ENCODE results near the gene CSF2. TPM values are rescaled to one million over a fixed set of nuclear protein-coding genes. Genes with fewer than 3 reads are reported as not detected.
A peak's percentile ranks its signal among the peaks of the same experiment; 100 is the strongest.

CSF2 gene
- total RNA-seq (not detected), polyA plus RNA-seq (not detected)

DNA sequence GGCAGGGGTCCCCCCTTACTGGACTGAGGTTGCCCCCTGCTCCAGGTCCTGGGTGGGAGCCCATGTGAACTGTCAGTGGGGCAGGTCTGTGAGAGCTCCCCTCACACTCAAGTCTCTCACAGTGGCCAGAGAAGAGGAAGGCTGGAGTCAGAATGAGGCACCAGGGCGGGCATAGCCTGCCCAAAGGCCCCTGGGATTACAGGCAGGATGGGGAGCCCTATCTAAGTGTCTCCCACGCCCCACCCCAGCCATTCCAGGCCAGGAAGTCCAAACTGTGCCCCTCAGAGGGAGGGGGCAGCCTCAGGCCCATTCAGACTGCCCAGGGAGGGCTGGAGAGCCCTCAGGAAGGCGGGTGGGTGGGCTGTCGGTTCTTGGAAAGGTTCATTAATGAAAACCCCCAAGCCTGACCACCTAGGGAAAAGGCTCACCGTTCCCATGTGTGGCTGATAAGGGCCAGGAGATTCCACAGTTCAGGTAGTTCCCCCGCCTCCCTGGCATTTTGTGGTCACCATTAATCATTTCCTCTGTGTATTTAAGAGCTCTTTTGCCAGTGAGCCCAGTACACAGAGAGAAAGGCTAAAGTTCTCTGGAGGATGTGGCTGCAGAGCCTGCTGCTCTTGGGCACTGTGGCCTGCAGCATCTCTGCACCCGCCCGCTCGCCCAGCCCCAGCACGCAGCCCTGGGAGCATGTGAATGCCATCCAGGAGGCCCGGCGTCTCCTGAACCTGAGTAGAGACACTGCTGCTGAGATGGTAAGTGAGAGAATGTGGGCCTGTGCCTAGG is at the start of gene CSF2:
Gene CSF2 (plus strand): TSS at position 559 of the 783 bp plus-strand sequence. CDS start 35 bp downstream, at position 594.
- no peaks in the 10 kb centered on the region for H3K9me3 ChIP-seq (ENCODE audit: control insufficient read depth in 2 of 2, low read length in 2 of 2)
- H3K27me3 ChIP-seq (ENCODE audit: control insufficient read depth, insufficient read depth, low read length): no peaks in the 10 kb centered on the region
- DNase-seq (no peak), ATAC-seq (ENCODE audit: low read depth in 2 of 2) (no peak)
- no peaks in the 10 kb centered on the region for H3K9me3 Mint-ChIP-seq
- peaks cover 0 to 13% (median 0%) of the 10 kb centered on the region in 4 donors for H3K4me1 Mint-ChIP-seq
- peak within 1 kb of the TSS in 2 of 3 donors; percentile 42 to 85 for H3K27ac Mint-ChIP-seq
- no peak within 1 kb of the TSS for H3K27ac ChIP-seq (ENCODE audit: insufficient read depth, low read length, poor library complexity, severe bottlenecking)
- H3K36me3 Mint-ChIP-seq: no peaks in the 10 kb centered on the region
- peaks cover 12% of the 10 kb centered on the region for H3K4me1 ChIP-seq (ENCODE audit: control insufficient read depth, insufficient read depth, low read length, poor library complexity, severe bottlenecking)
- no peak within 1 kb of the TSS for H3K4me3 Mint-ChIP-seq
- no peaks in the 10 kb centered on the region for H3K36me3 ChIP-seq (ENCODE audit: control insufficient read depth, insufficient read depth, low read length)
- no peak within 1 kb of the TSS for H3K4me3 ChIP-seq (ENCODE audit: low read depth, low read length)
- no peaks in the 10 kb centered on the region for H3K27me3 Mint-ChIP-seq

DNA sequence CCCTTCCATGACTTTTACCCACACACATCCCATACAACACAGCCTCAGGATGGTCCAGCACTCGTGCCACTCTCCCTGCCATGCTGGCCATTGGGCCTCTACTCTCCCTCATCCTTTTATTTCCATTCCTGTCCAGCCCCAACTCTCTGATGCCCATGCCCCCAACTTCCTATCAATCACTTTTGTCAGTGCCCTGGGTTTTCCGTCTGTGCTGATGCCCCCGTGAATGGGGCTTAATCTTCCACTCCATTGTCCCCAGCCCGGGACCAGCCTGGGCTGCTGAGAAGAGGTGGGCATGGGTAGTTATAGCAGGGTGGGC is 49.5 kb upstream of the CSF2 start:
- DNase-seq: no peak
- Histone ChIP-seq H3K27ac (ENCODE audit: insufficient read depth, low read length, poor library complexity, severe bottlenecking) (no peak overlapping the region), H3K36me3 (ENCODE audit: control insufficient read depth, insufficient read depth, low read length) (no peaks in the 10 kb centered on the region), H3K4me1 (ENCODE audit: control insufficient read depth, insufficient read depth, low read length, poor library complexity, severe bottlenecking) (peaks cover 25% of the 10 kb centered on the region), H3K4me3 (ENCODE audit: low read depth, low read length) (no peak overlapping the region), H3K27me3 (ENCODE audit: control insufficient read depth, insufficient read depth, low read length) (peaks cover 13% of the 10 kb centered on the region), H3K9me3 (ENCODE audit: control insufficient read depth in 2 of 2, low read length in 2 of 2) (no peaks in the 10 kb centered on the region)
- Mint-ChIP-seq H3K9me3 (no peaks in the 10 kb centered on the region), H3K4me1 (peaks cover 12 to 32% (median 19%) of the 10 kb centered on the region in 4 donors), H3K27ac (no peak overlapping the region), H3K36me3 (no peaks in the 10 kb centered on the region), H3K27me3 (peaks cover 40% of the 10 kb centered on the region), H3K4me3 (no peak overlapping the region)
- no peak for ATAC-seq (ENCODE audit: low read depth in 2 of 2)

DNA sequence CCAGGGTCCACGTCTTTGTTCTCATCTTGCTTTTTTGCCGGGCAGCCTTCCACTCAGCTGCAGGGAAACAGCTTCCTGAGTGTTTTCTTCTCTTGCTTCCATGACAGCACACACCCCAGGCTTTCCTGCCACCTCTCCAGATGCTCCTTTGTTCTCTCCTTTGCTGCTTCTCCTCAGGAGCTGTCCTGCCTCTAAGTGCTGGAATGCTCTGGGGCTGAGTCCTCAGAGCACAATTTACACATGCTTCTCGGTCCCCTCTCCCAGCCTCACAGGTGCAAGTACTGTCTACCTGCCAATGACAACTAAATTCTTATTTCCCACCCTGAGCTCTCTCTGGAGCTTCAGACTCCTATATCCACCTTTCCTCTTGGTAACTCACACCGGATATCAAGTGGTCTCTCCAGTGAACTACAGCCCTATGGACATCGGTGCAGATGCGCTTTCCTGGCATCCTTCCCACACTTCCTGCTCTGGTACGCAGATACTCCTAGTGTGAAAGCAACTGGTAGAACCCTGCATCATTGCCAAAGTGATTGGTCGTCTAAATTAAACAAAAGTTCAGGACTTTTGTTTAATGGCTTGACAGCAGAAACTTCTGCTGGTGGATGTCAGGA is 48.7 kb upstream of the CSF2 start:
- Mint-ChIP-seq H3K9me3 (peaks cover 0 to 3% (median 0%) of the 10 kb centered on the region in 7 donors), H3K36me3 (peaks cover under 1% of the 10 kb centered on the region), H3K4me3 (no peak overlapping the region), H3K27me3 (peaks cover 46% of the 10 kb centered on the region), H3K27ac (no peak overlapping the region), H3K4me1 (peaks cover 11 to 29% (median 15%) of the 10 kb centered on the region in 4 donors)
- Histone ChIP-seq H3K27ac (ENCODE audit: insufficient read depth, low read length, poor library complexity, severe bottlenecking) (no peak overlapping the region), H3K27me3 (ENCODE audit: control insufficient read depth, insufficient read depth, low read length) (peaks cover 18% of the 10 kb centered on the region), H3K4me3 (ENCODE audit: low read depth, low read length) (no peak overlapping the region), H3K4me1 (ENCODE audit: control insufficient read depth, insufficient read depth, low read length, poor library complexity, severe bottlenecking) (peaks cover 17% of the 10 kb centered on the region), H3K36me3 (ENCODE audit: control insufficient read depth, insufficient read depth, low read length) (no peaks in the 10 kb centered on the region), H3K9me3 (ENCODE audit: control insufficient read depth in 2 of 2, low read length in 2 of 2) (no peaks in the 10 kb centered on the region)
- ATAC-seq (ENCODE audit: low read depth in 2 of 2) (no peak), DNase-seq (no peak)

DNA sequence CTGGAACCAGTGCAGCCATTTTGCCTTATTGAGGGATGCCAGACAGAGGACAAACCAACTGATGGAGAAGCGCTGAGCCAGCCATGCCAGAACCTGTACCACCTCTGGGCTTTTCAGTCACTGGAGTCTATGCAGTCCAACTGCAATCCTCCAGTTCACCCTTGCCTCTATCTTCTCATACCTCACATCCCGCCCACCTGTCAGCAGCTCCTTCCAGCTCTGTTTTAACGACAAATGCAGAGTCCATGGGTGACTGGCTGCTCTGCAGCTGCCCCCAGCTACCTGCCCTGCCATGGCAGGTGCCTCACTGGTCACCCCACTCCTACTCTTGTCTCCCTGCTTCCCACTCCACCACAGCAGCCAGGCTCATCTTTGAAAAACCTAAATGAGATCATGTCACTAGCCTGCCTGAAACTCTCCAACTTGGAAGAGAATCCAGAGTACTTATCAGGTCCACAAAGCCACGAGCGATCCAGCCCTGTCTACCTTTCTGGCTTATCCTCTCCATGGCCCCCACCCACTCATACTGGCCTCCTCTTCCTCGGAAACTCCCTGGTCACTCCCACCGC is 48.1 kb upstream of the CSF2 start:
- ATAC-seq (ENCODE audit: low read depth in 2 of 2) (no peak), DNase-seq (no peak)
- H3K27me3 ChIP-seq (ENCODE audit: control insufficient read depth, insufficient read depth, low read length): peaks cover 22% of the 10 kb centered on the region
- Mint-ChIP-seq H3K4me3 (no peak overlapping the region), H3K36me3 (peaks cover 6% of the 10 kb centered on the region), H3K4me1 (peaks cover 5 to 24% (median 10%) of the 10 kb centered on the region in 4 donors), H3K9me3 (peaks cover 0 to 6% (median 0%) of the 10 kb centered on the region in 7 donors), H3K27me3 (peaks cover 46% of the 10 kb centered on the region), H3K27ac (no peak overlapping the region)
- H3K4me1 ChIP-seq (ENCODE audit: control insufficient read depth, insufficient read depth, low read length, poor library complexity, severe bottlenecking): peaks cover 11% of the 10 kb centered on the region
- H3K9me3 ChIP-seq (ENCODE audit: control insufficient read depth in 2 of 2, low read length in 2 of 2): no peaks in the 10 kb centered on the region
- H3K27ac ChIP-seq (ENCODE audit: insufficient read depth, low read length, poor library complexity, severe bottlenecking): no peak overlapping the region
- no peaks in the 10 kb centered on the region for H3K36me3 ChIP-seq (ENCODE audit: control insufficient read depth, insufficient read depth, low read length)
- no peak overlapping the region for H3K4me3 ChIP-seq (ENCODE audit: low read depth, low read length)

GRCh38 chr5:132026516-132027008 is 47.0 kb upstream of the CSF2 start:
- ATAC-seq (ENCODE audit: low read depth in 2 of 2): peak in 1 of 2 donors; percentile 43
- Histone ChIP-seq H3K4me1 (ENCODE audit: control insufficient read depth, insufficient read depth, low read length, poor library complexity, severe bottlenecking) (peaks cover 6% of the 10 kb centered on the region), H3K36me3 (ENCODE audit: control insufficient read depth, insufficient read depth, low read length) (no peaks in the 10 kb centered on the region), H3K27me3 (ENCODE audit: control insufficient read depth, insufficient read depth, low read length) (peaks cover 22% of the 10 kb centered on the region), H3K9me3 (ENCODE audit: control insufficient read depth in 2 of 2, low read length in 2 of 2) (no peaks in the 10 kb centered on the region), H3K27ac (ENCODE audit: insufficient read depth, low read length, poor library complexity, severe bottlenecking) (no peak overlapping the region), H3K4me3 (ENCODE audit: low read depth, low read length) (no peak overlapping the region)
- Mint-ChIP-seq H3K27ac (peak overlapping the region in 1 of 3 donors; percentile 13), H3K4me3 (no peak overlapping the region), H3K27me3 (peaks cover 54% of the 10 kb centered on the region), H3K4me1 (peaks cover 0 to 17% (median 4%) of the 10 kb centered on the region in 4 donors), H3K36me3 (peaks cover 7% of the 10 kb centered on the region), H3K9me3 (peaks cover 0 to 6% (median 0%) of the 10 kb centered on the region in 7 donors)
- DNase-seq: peak in 1 of 3 donors; percentile 74

- Mint-ChIP-seq H3K9me3 (peaks cover 0 to 6% (median 0%) of the 10 kb centered on the region in 7 donors), H3K4me1 (peaks cover 0 to 17% (median 4%) of the 10 kb centered on the region in 4 donors), H3K4me3 (no peak overlapping the region), H3K27ac (no peak overlapping the region), H3K36me3 (peaks cover 7% of the 10 kb centered on the region), H3K27me3 (peaks cover 59% of the 10 kb centered on the region)
- peaks cover 6% of the 10 kb centered on the region for H3K4me1 ChIP-seq (ENCODE audit: control insufficient read depth, insufficient read depth, low read length, poor library complexity, severe bottlenecking)
- ATAC-seq (ENCODE audit: low read depth in 2 of 2) (no peak), DNase-seq (no peak)
- peaks cover 23% of the 10 kb centered on the region for H3K27me3 ChIP-seq (ENCODE audit: control insufficient read depth, insufficient read depth, low read length)
- H3K27ac ChIP-seq (ENCODE audit: insufficient read depth, low read length, poor library complexity, severe bottlenecking): no peak overlapping the region
- no peak overlapping the region for H3K4me3 ChIP-seq (ENCODE audit: low read depth, low read length)
- no peaks in the 10 kb centered on the region for H3K9me3 ChIP-seq (ENCODE audit: control insufficient read depth in 2 of 2, low read length in 2 of 2)
- H3K36me3 ChIP-seq (ENCODE audit: control insufficient read depth, insufficient read depth, low read length): no peaks in the 10 kb centered on the region
Observed at GRCh38 chr5:132027027-132027426, 46.6 kb upstream of the CSF2 start.

DNA sequence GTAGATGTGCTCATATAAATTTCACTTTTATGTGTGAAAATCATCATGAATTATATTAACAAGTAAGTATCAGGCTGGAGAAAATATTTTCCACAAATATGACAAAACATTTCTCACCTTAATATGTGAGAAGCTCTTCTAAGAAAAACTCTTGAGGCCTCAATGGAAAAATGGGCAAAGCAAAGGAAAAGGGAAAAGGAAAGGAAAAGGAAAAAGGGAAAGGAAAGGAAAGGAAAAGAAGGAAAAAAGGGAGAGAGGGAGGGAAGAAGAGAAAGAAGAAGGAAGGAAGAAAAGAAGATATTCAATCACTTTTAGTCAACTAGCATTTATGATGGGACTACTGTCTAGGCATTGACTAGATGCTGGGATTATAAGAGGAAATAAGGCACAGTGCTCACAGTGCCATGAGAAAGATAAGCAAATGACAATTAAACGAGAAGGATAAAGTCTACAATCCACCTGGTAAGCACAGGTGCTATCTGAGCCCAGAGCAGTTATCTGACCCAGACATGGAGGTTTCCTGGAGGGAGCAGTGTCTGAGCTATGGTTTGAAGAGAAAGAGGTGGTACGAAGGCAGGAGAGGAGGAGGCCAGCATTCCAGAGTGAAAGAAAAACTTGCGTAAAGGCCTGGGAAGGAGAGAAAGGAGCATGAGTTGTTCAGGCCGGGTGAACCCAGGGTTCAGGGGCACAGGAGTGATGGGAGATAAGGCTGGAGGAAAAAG is 43.8 kb upstream of the CSF2 start:
- H3K4me3 Mint-ChIP-seq: no peak overlapping the region
- peaks cover 10% of the 10 kb centered on the region for H3K36me3 Mint-ChIP-seq
- peaks cover 63% of the 10 kb centered on the region for H3K27me3 Mint-ChIP-seq
- H3K4me1 Mint-ChIP-seq: peaks cover 0 to 5% (median 2%) of the 10 kb centered on the region in 4 donors
- Histone ChIP-seq H3K4me1 (ENCODE audit: control insufficient read depth, insufficient read depth, low read length, poor library complexity, severe bottlenecking) (peaks cover 6% of the 10 kb centered on the region), H3K4me3 (ENCODE audit: low read depth, low read length) (no peak overlapping the region), H3K27me3 (ENCODE audit: control insufficient read depth, insufficient read depth, low read length) (peaks cover 28% of the 10 kb centered on the region), H3K36me3 (ENCODE audit: control insufficient read depth, insufficient read depth, low read length) (no peaks in the 10 kb centered on the region), H3K27ac (ENCODE audit: insufficient read depth, low read length, poor library complexity, severe bottlenecking) (no peak overlapping the region), H3K9me3 (ENCODE audit: control insufficient read depth in 2 of 2, low read length in 2 of 2) (peaks cover 6 to 12% of the 10 kb centered on the region in 2 experiments)
- no peak overlapping the region for H3K27ac Mint-ChIP-seq
- ATAC-seq (ENCODE audit: low read depth in 2 of 2) (no peak), DNase-seq (no peak)
- H3K9me3 Mint-ChIP-seq: peaks cover 0 to 13% (median 6%) of the 10 kb centered on the region in 7 donors

Data from CD4-positive, CD25-positive, alpha-beta regulatory T cell (primary cell).